Activated naive CD8-positive, alpha-beta T cell treated with anti-CD3 and anti-CD28 coated beads, Interleukin-2, amount 10 ng/mL, durations not matched to agents 7 days and 5 days (primary cell): Measurements from ENCODE around the gene OR52D1. TPM values are rescaled to one million over a fixed set of nuclear protein-coding genes. Genes with fewer than 3 reads are reported as not detected.

Source experiments
- ATAC-seq: fragments of 150-1000 bp; cut with Tn5 transposase; one replicate; pipeline ENCODE4 v1.10.0; 2021; ENCODE audit warnings: low read depth, moderate library complexity
- POLR2A ChIA-PET: fragments of 350-600 bp; sonication (Branson Sonifier 250); formaldehyde crosslinking; loops from one replicate; lab custom pipeline; 2021; ENCODE audit warnings: antibody characterized with exemption; lab: Charles Lee
- DNase-seq: peaks from one replicate; pipeline ENCODE4 v3.0.0; 2021
- H3K27ac Mint-ChIP-seq: one replicate; pipeline ENCODE4 v1.8.0; 2022; ENCODE audit warnings: mild to moderate bottlenecking, mixed read lengths
- H3K27me3 Mint-ChIP-seq: one replicate; pipeline ENCODE4 v1.8.0; 2022; ENCODE audit warnings: mild to moderate bottlenecking, moderate library complexity, mixed read lengths
- H3K36me3 Mint-ChIP-seq: one replicate; pipeline ENCODE4 v1.8.0; 2021; ENCODE audit warnings: mild to moderate bottlenecking, mixed read lengths
- H3K4me1 Mint-ChIP-seq: one replicate; pipeline ENCODE4 v1.8.0; 2021; ENCODE audit warnings: mixed read lengths
- H3K4me3 Mint-ChIP-seq: one replicate; pipeline ENCODE4 v1.8.0; 2022; ENCODE audit warnings: mild to moderate bottlenecking, moderate library complexity, mixed read lengths
- H3K9me3 Mint-ChIP-seq: one replicate; pipeline ENCODE4 v1.8.0; 2021; ENCODE audit warnings: mixed read lengths
- total RNA-seq, 2 experiments: library from RNA; stranded (reverse); gene quantifications; one replicate each; pipeline ENCODE4 v1.2.3, GENCODE V29; 2021

OR52D1 gene
- not detected for total RNA-seq

GRCh38 chr11:5488385-5488784, at the start of gene OR52D1:
Gene OR52D1, plus strand, starts transcription at chr11:5488685. Its CDS starts 22 bp downstream, at chr11:5488707.
- H3K27me3 Mint-ChIP-seq = peaks cover 8% of the 10 kb centered on the region
- DNase-seq (no peak), ATAC-seq (no peak)
- H3K4me3 Mint-ChIP-seq = no peak within 1 kb of the TSS
- no peaks in the 10 kb centered on the region for H3K36me3 Mint-ChIP-seq
- H3K27ac Mint-ChIP-seq = no peak within 1 kb of the TSS
- POLR2A ChIA-PET = no interaction called here
- H3K4me1 Mint-ChIP-seq = no peaks in the 10 kb centered on the region
- no peaks in the 10 kb centered on the region for H3K9me3 Mint-ChIP-seq

GRCh38 chr11:5441414-5441813, 47.1 kb upstream of the OR52D1 start, which contains the start of gene OR51I1:
Gene OR51I1, minus strand, starts transcription at chr11:5441514. Its CDS starts 0 bp downstream, at chr11:5441514.
- no peak for ATAC-seq
- peaks cover 7% of the 10 kb centered on the region for H3K27me3 Mint-ChIP-seq
- H3K9me3 Mint-ChIP-seq = no peaks in the 10 kb centered on the region
- H3K4me3 Mint-ChIP-seq = no peak within 1 kb of the TSS
- no peak for DNase-seq
- POLR2A ChIA-PET = no interaction called here
- H3K36me3 Mint-ChIP-seq = no peaks in the 10 kb centered on the region
- H3K4me1 Mint-ChIP-seq = no peaks in the 10 kb centered on the region
- H3K27ac Mint-ChIP-seq = no peak within 1 kb of the TSS

- H3K4me3 Mint-ChIP-seq = no peak overlapping the region
- H3K27me3 Mint-ChIP-seq = peaks cover 10% of the 10 kb centered on the region
- H3K36me3 Mint-ChIP-seq = no peaks in the 10 kb centered on the region
- DNase-seq (no peak), ATAC-seq (no peak)
- H3K4me1 Mint-ChIP-seq = no peaks in the 10 kb centered on the region
- no peak overlapping the region for H3K27ac Mint-ChIP-seq
- H3K9me3 Mint-ChIP-seq = no peaks in the 10 kb centered on the region
- POLR2A ChIA-PET = no interaction called here
These were observed 44.6 kb upstream of the OR52D1 start for GRCh38 chr11:5443835-5444393.

- DNase-seq = no peak
- Mint-ChIP-seq H3K9me3 (no peaks in the 10 kb centered on the region), H3K36me3 (no peaks in the 10 kb centered on the region), H3K27ac (no peak within 1 kb of the TSS), H3K4me3 (no peak within 1 kb of the TSS), H3K4me1 (no peaks in the 10 kb centered on the region), H3K27me3 (peaks cover 8% of the 10 kb centered on the region)
- no peak for ATAC-seq
- POLR2A ChIA-PET = no interaction called here
These were observed 39.5 kb upstream of the OR52D1 start, which contains the start of gene OR51I2 for GRCh38 chr11:5449023-5449422. Gene OR51I2, plus strand, starts transcription at chr11:5449323. Its CDS starts 4,166 bp downstream, at chr11:5453489.

DNA sequence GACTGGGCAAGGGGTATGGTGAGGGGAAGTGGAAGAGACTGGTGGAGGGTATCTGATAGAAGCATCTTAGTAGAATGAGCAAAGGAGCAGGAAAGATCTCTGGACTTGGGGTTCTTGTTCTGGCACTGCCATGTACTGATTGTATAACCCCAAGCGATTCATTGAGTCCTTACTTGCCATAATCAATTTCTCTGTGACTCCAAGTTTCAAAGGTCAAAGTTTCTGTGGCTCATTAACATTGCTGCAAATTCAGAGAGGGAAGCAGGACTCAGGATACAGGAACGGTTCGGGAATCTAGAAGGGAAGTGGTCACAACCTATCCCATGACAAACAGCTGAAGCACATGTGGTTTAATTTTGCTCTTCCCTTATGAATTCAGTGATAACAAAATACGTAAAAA, 39.1 kb upstream of the OR52D1 start:
- DNase-seq (no peak), ATAC-seq (no peak)
- no peak overlapping the region for H3K4me3 Mint-ChIP-seq
- POLR2A ChIA-PET = no interaction called here
- H3K36me3 Mint-ChIP-seq = no peaks in the 10 kb centered on the region
- no peaks in the 10 kb centered on the region for H3K9me3 Mint-ChIP-seq
- H3K27me3 Mint-ChIP-seq = peaks cover 8% of the 10 kb centered on the region
- no peak overlapping the region for H3K27ac Mint-ChIP-seq
- H3K4me1 Mint-ChIP-seq = no peaks in the 10 kb centered on the region

- no peak for ATAC-seq
- H3K27me3 Mint-ChIP-seq = no peaks in the 10 kb centered on the region
- no peaks in the 10 kb centered on the region for H3K9me3 Mint-ChIP-seq
- no peaks in the 10 kb centered on the region for H3K36me3 Mint-ChIP-seq
- H3K27ac Mint-ChIP-seq = no peak overlapping the region
- no peaks in the 10 kb centered on the region for H3K4me1 Mint-ChIP-seq
- POLR2A ChIA-PET = no interaction called here
- no peak for DNase-seq
- no peak overlapping the region for H3K4me3 Mint-ChIP-seq
These were observed 27.4 kb upstream of the OR52D1 start for GRCh38 chr11:5460983-5461621.

- no peak overlapping the region for H3K4me3 Mint-ChIP-seq
- H3K27me3 Mint-ChIP-seq = peaks cover 3% of the 10 kb centered on the region
- ATAC-seq (no peak), DNase-seq (no peak)
- no peak overlapping the region for H3K27ac Mint-ChIP-seq
- POLR2A ChIA-PET = no interaction called here
- no peaks in the 10 kb centered on the region for H3K9me3 Mint-ChIP-seq
- H3K36me3 Mint-ChIP-seq = no peaks in the 10 kb centered on the region
- H3K4me1 Mint-ChIP-seq = peaks cover 4% of the 10 kb centered on the region
These were observed 21.0 kb upstream of the OR52D1 start for GRCh38 chr11:5467527-5467926.

DNA sequence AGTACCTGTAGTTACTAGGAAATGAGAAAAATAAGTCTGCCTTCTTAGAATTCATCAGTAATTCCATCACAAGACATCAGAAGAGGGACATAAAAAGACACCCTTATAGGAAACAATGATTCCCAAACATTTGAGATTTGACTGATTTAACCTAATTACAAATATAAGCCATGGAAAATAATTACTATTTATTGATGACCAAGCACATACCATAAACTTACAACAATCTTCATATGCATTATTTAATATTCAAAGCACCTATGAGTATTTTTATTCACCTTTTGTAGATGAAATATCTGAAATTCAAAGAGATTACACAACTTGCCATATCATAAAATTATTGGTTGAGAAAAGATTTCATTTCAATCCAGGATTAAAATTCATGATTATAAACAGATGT, 14.6 kb upstream of the OR52D1 start:
- H3K27ac Mint-ChIP-seq = no peak overlapping the region
- H3K27me3 Mint-ChIP-seq = peaks cover 11% of the 10 kb centered on the region
- no peaks in the 10 kb centered on the region for H3K36me3 Mint-ChIP-seq
- H3K4me3 Mint-ChIP-seq = no peak overlapping the region
- POLR2A ChIA-PET = no interaction called here
- peaks cover 4% of the 10 kb centered on the region for H3K4me1 Mint-ChIP-seq
- no peak for ATAC-seq
- no peak for DNase-seq
- H3K9me3 Mint-ChIP-seq = no peaks in the 10 kb centered on the region

DNA sequence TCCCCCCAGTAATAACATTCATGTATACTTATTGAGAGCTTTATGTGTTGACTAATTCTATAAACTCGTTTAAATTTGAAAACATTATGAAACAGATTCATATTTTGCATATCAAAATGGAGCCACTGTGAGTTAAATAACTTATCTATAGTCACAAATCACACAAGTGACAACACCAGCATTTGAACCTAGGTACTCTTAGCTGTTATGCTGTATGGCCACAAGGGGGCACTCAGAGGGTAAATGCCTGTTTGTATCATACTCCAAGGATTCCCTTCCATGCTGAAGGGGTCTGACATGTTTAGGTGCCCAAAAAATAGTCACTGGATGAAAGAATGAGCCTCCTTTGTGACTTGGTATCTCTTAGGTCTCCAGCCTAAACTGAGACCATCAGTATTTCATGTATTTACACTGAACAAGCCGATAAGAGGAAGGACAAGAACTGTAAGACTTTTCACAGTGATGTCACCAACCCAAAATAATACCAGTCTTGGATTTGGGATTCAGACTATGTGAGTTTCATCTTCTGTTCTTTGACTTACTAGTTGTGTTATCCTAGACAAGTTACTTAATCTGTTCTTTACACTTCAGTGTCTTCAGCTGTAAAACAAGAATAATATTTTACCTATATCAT, 12.2 kb upstream of the OR52D1 start:
- no peaks in the 10 kb centered on the region for H3K4me1 Mint-ChIP-seq
- H3K27ac Mint-ChIP-seq = no peak overlapping the region
- H3K9me3 Mint-ChIP-seq = no peaks in the 10 kb centered on the region
- ATAC-seq (no peak), DNase-seq (no peak)
- H3K36me3 Mint-ChIP-seq = no peaks in the 10 kb centered on the region
- H3K27me3 Mint-ChIP-seq = peaks cover 11% of the 10 kb centered on the region
- POLR2A ChIA-PET = no interaction called here
- no peak overlapping the region for H3K4me3 Mint-ChIP-seq

DNA sequence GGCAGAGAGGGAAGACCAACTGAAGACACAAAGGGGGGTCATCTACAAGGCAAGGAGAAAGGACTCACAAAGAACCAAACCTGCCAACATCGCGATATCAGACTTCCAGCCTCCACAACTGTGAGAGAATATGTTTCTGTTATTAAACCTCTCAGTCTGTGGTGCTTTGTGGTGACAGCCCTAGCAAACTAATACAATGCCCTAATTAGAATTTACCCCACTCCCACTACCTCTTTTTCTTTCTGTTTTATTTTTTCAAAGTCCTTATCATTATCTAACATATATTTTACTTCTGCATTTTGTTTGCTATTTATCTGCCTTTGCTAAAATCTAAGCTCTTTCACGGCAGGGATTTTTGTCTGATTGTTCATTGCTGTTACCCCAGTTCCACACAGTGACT, 2.5 kb upstream of the OR52D1 start:
- peaks cover 8% of the 10 kb centered on the region for H3K27me3 Mint-ChIP-seq
- no peak overlapping the region for H3K4me3 Mint-ChIP-seq

GRCh38 chr11:5486421-5486820, 2.1 kb upstream of the OR52D1 start:
- POLR2A ChIA-PET = no interaction called here
- ATAC-seq = no peak

More for the DNA sequence above, 2.5 kb upstream of the OR52D1 start:
- H3K4me1 Mint-ChIP-seq = no peaks in the 10 kb centered on the region
- H3K9me3 Mint-ChIP-seq = no peaks in the 10 kb centered on the region
- POLR2A ChIA-PET = no interaction called here
- ATAC-seq (no peak), DNase-seq (no peak)
- no peak overlapping the region for H3K27ac Mint-ChIP-seq
- no peaks in the 10 kb centered on the region for H3K36me3 Mint-ChIP-seq

GRCh38 chr11:5488798-5489399, 414 bp downstream of the OR52D1 start:
- DNase-seq = no peak
- POLR2A ChIA-PET = no interaction called here
- H3K4me3 Mint-ChIP-seq = no peak overlapping the region
- no peak overlapping the region for H3K27ac Mint-ChIP-seq
- no peaks in the 10 kb centered on the region for H3K4me1 Mint-ChIP-seq
- no peaks in the 10 kb centered on the region for H3K36me3 Mint-ChIP-seq
- ATAC-seq = no peak
- no peaks in the 10 kb centered on the region for H3K9me3 Mint-ChIP-seq
- H3K27me3 Mint-ChIP-seq = peaks cover 6% of the 10 kb centered on the region

More at GRCh38 chr11:5486421-5486820, 2.1 kb upstream of the OR52D1 start:
- Mint-ChIP-seq H3K27me3 (peaks cover 8% of the 10 kb centered on the region), H3K4me3 (no peak overlapping the region), H3K27ac (no peak overlapping the region), H3K9me3 (no peaks in the 10 kb centered on the region), H3K4me1 (no peaks in the 10 kb centered on the region), H3K36me3 (no peaks in the 10 kb centered on the region)
- no peak for DNase-seq

DNA sequence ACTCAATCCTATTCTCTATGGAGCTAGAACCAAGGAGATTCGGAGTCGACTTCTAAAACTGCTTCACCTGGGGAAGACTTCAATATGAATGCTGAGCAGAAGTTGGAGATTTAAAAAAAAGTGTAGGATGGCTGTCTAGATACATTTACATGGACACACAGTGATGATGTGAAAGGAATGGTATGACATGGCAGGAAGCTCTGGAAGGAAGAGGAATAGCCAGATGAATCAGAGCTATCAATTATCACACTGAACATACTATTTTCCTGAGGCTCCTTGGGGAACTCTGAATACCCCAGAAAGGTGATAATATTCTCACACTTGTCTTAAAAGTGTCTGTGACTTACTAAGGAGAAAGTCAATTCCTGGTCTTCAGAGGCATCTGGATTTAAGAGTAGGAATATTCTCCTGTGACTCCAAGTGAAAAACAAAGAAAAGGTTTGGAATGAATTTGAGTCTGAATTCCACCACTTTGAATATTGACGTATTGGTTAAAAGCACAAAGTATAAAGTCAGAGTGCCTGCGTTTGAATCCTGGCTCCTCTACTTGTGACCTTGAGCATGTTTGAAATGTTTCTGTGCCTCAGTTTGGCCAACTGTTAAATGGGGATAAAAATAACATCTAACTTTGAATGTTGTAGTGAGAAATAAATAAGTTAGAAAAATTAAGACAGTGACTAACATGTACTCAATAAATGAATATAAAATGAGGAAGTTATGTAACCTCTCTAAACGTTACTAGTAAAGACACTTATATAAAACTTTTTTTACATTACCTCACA, 1.3 kb downstream of the OR52D1 start:
- no peak overlapping the region for H3K4me3 Mint-ChIP-seq
- ATAC-seq (no peak), DNase-seq (no peak)
- no peaks in the 10 kb centered on the region for H3K9me3 Mint-ChIP-seq
- H3K27ac Mint-ChIP-seq = no peak overlapping the region
- peaks cover 6% of the 10 kb centered on the region for H3K27me3 Mint-ChIP-seq
- H3K36me3 Mint-ChIP-seq = no peaks in the 10 kb centered on the region
- H3K4me1 Mint-ChIP-seq = no peaks in the 10 kb centered on the region
- POLR2A ChIA-PET = no interaction called here
